Loucy (cell line): ENCODE measurements around the gene PPP6R1.

Experiments used
- EZH2phosphoT487 ChIP-seq: fragments of 200-600 bp; IDR thresholded peaks from 2 replicates; pipeline ENCODE4 v1.6.1; 2018; ENCODE audit warnings: antibody characterized with exemption, mild to moderate bottlenecking, moderate library complexity, borderline replicate concordance
- TF ChIP-seq, protein P1 (sequence below): fragments of 200-600 bp; sonication (generic); conservative IDR thresholded peaks from 2 replicates; pipeline ENCODE4 v1.5.1; 2014; ENCODE audit warnings: mild to moderate bottlenecking, antibody characterized with exemption, low read length

DNA sequence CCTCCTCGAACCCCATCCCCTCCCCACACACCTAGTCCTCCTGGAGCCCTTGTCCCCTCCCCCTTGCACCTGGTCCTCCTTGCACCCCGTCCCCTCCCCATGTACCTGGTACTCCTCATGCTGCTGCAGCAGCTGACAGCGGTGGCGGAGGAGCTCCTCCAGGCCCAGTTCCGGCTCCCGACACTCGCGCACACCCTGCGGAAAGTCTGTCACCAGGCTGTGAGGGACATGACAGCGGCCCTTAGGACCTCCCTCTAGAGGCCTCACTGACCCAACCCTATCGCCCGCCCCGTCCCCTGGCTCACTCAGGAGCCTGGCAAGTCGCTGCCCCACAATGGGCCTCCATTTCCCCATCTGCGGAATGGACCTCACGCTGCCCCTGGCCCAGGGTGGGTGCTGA is 6.4 kb upstream of the PPP6R1 start:
- TF ChIP-seq, protein P1, sequence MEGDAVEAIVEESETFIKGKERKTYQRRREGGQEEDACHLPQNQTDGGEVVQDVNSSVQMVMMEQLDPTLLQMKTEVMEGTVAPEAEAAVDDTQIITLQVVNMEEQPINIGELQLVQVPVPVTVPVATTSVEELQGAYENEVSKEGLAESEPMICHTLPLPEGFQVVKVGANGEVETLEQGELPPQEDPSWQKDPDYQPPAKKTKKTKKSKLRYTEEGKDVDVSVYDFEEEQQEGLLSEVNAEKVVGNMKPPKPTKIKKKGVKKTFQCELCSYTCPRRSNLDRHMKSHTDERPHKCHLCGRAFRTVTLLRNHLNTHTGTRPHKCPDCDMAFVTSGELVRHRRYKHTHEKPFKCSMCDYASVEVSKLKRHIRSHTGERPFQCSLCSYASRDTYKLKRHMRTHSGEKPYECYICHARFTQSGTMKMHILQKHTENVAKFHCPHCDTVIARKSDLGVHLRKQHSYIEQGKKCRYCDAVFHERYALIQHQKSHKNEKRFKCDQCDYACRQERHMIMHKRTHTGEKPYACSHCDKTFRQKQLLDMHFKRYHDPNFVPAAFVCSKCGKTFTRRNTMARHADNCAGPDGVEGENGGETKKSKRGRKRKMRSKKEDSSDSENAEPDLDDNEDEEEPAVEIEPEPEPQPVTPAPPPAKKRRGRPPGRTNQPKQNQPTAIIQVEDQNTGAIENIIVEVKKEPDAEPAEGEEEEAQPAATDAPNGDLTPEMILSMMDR = no peak
- no peak for TF ChIP-seq EZH2phosphoT487
